Panc1 (cell line): Measurements from ENCODE around the gene SUFU.

Experiments
- TCF7L2 ChIP-seq: IDR thresholded peaks from 2 replicates; pipeline ENCODE4 v1.6.1; 2011; ENCODE audit warnings: mild to moderate bottlenecking, low read depth, low read length, inconsistent platforms
- TF ChIP-seq, protein P1 (sequence below): fragments of 450-650 bp; IDR thresholded peaks from 2 replicates; pipeline ENCODE4 v1.5.1; 2017; ENCODE audit warnings: mild to moderate bottlenecking
- TF ChIP-seq, protein P2 (sequence below), 2 experiments: IDR thresholded peaks; 2 replicates each; pipeline ENCODE4 v1.6.1; 2011 to 2012; ENCODE audit warnings: low read depth in 2 of 2, control low read depth in 1 of 2, low read length in 1 of 2, mild to moderate bottlenecking in 1 of 2, moderate library complexity in 1 of 2; ENCODE audit not compliant: insufficient read depth in 1 of 2

DNA sequence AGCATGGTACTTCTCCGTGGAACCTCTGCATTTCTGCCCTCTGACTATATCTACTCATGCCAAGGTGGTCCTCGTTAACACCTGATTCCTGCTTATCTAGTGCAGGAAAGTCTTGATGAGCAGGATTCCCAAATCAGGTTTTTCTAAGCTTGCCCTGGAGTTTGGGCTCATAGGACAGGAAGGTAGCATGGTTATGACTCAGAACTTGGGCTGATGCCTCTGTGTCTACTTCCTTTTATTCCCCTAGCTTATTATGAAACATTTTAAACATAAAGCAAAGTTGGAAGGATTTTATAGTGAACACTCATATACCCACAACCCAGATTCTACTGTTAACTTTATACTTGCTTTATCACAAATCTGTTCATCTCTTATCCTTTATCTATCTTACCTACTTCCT, 5.6 kb downstream of the SUFU start:
- no peak for TF ChIP-seq TCF7L2
- TF ChIP-seq, protein P1, sequence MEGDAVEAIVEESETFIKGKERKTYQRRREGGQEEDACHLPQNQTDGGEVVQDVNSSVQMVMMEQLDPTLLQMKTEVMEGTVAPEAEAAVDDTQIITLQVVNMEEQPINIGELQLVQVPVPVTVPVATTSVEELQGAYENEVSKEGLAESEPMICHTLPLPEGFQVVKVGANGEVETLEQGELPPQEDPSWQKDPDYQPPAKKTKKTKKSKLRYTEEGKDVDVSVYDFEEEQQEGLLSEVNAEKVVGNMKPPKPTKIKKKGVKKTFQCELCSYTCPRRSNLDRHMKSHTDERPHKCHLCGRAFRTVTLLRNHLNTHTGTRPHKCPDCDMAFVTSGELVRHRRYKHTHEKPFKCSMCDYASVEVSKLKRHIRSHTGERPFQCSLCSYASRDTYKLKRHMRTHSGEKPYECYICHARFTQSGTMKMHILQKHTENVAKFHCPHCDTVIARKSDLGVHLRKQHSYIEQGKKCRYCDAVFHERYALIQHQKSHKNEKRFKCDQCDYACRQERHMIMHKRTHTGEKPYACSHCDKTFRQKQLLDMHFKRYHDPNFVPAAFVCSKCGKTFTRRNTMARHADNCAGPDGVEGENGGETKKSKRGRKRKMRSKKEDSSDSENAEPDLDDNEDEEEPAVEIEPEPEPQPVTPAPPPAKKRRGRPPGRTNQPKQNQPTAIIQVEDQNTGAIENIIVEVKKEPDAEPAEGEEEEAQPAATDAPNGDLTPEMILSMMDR: no peak
- TF ChIP-seq, protein P2, sequence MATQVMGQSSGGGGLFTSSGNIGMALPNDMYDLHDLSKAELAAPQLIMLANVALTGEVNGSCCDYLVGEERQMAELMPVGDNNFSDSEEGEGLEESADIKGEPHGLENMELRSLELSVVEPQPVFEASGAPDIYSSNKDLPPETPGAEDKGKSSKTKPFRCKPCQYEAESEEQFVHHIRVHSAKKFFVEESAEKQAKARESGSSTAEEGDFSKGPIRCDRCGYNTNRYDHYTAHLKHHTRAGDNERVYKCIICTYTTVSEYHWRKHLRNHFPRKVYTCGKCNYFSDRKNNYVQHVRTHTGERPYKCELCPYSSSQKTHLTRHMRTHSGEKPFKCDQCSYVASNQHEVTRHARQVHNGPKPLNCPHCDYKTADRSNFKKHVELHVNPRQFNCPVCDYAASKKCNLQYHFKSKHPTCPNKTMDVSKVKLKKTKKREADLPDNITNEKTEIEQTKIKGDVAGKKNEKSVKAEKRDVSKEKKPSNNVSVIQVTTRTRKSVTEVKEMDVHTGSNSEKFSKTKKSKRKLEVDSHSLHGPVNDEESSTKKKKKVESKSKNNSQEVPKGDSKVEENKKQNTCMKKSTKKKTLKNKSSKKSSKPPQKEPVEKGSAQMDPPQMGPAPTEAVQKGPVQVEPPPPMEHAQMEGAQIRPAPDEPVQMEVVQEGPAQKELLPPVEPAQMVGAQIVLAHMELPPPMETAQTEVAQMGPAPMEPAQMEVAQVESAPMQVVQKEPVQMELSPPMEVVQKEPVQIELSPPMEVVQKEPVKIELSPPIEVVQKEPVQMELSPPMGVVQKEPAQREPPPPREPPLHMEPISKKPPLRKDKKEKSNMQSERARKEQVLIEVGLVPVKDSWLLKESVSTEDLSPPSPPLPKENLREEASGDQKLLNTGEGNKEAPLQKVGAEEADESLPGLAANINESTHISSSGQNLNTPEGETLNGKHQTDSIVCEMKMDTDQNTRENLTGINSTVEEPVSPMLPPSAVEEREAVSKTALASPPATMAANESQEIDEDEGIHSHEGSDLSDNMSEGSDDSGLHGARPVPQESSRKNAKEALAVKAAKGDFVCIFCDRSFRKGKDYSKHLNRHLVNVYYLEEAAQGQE (IDR thresholded peaks at IDR 0.05; ENCODE audit: insufficient read depth in 1 of 2, low read depth in 2 of 2, low read length in 1 of 2): no peak
